Kidney capillary endothelial cell (primary cell): ENCODE measurements around the gene TOB1.

ENCODE experiments used
- DNase-seq: peaks from one replicate; pipeline ENCODE4 v3.0.0-alpha.2; 2018; ENCODE audit warnings: low spot score

The TOB1 gene

GRCh38 chr17:50832267-50832863 is 33.8 kb downstream of the TOB1 start:
- DNase-seq = no peak

- DNase-seq = no peak
Measured at GRCh38 chr17:50831471-50831928, 34.7 kb downstream of the TOB1 start.

- DNase-seq = no peak
Measured at GRCh38 chr17:50830994-50831393, 35.2 kb downstream of the TOB1 start.

GRCh38 chr17:50830352-50830751 is 35.8 kb downstream of the TOB1 start:
- DNase-seq = no peak

DNA sequence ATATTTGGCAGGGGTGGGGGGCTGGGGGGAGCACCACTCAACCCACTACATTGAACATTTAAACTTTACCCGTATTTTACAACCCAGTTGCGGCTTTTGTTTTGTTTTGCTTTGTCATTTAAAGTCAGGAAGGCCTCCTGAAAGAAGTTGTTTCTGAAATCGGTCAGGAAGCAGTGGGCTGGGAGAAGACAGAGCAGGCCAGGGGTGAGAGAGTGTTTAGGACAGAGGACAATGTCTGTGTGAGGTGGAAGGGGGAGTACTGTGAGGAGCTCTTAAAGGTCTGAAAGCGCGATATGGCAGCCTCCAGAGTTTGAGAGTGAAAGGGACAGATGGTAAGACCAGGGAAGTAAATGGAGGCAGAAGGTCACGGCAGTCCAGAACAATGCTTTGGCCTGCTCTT is 36.8 kb downstream of the TOB1 start:
- DNase-seq = no peak

GRCh38 chr17:50828508-50829170 is 37.5 kb downstream of the TOB1 start:
- DNase-seq = no peak

GRCh38 chr17:50825188-50825587 is 41.0 kb downstream of the TOB1 start:
- DNase-seq = no peak

DNA sequence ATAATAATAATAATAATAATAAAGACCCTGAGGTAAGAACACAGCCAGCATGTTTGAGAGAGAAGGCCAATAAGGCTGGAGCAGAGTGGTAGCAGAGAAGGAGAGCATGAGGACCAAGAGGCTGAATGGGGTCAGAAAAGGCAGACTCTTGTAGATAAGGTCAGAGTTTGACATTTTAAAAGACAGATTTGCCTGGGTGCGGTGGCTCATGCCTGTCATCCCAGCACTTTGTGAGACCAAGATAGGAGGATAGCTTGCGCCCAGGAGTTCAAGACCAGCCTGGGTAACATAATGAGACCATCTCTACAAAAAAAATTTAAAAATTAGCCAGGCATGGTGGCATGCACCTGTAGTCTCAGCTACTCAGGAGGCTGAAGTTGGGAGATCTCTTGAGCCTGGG is 41.7 kb downstream of the TOB1 start:
- no peak for DNase-seq

DNA sequence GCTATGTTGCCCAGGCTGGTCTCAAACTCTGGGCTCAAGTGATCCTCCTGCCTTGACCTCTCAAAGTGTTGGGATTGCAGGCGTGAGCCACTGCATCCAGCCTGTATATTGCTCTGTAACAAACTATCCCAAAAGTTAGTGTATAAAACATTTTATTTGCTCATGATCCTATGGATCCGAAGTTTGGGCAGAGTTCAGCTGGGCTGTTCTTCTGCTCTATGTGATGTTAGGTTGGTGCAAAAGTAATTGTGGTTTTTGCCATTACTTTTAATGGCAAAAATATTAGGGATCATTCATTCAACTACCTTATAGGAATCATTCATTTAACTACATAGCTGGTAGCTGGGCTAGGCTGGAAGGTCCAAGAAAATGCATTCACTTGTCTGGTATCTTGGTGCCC is 43.6 kb downstream of the TOB1 start:
- no peak for DNase-seq

GRCh38 chr17:50820651-50821050 is 45.5 kb downstream of the TOB1 start:
- no peak for DNase-seq

DNA sequence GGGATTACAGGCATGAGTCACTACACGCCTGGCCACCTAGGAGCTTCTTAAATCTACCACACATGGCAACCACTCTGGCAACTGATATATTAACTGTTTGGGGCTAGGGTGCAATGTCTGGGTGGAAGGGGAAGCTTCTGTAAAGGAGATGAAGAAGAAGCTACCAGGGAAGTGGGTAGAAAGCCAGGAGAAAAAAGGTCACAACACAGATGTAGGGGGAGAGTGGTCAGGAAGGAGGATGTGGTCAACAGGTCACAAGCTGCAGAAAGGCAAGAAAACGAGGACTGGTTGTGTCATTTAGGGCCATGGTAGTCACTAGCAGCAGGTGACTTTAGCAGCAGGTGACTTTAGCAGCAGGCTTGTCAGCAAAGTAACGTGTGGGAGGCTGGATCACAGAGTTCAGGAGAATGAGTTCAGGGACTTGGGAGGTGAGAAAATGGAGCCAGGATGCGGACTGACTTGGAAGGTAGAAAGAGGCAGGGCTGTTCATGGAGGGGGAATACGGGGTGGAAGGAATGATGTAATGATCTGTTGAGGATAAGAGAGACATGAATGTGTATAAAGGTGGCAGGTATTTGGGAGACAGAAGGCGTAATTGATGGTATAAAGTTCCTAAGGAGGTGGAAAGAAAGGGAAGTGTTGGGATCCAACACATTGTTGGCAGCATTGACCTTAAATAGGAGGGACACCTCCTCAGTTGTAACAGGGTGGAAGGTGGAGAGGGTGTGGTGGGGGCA is 47.1 kb downstream of the TOB1 start:
- no peak for DNase-seq

- no peak for DNase-seq
Measured at GRCh38 chr17:50818261-50818660, 47.9 kb downstream of the TOB1 start.

- no peak for DNase-seq
Measured at GRCh38 chr17:50817838-50818237, 48.3 kb downstream of the TOB1 start.

DNA sequence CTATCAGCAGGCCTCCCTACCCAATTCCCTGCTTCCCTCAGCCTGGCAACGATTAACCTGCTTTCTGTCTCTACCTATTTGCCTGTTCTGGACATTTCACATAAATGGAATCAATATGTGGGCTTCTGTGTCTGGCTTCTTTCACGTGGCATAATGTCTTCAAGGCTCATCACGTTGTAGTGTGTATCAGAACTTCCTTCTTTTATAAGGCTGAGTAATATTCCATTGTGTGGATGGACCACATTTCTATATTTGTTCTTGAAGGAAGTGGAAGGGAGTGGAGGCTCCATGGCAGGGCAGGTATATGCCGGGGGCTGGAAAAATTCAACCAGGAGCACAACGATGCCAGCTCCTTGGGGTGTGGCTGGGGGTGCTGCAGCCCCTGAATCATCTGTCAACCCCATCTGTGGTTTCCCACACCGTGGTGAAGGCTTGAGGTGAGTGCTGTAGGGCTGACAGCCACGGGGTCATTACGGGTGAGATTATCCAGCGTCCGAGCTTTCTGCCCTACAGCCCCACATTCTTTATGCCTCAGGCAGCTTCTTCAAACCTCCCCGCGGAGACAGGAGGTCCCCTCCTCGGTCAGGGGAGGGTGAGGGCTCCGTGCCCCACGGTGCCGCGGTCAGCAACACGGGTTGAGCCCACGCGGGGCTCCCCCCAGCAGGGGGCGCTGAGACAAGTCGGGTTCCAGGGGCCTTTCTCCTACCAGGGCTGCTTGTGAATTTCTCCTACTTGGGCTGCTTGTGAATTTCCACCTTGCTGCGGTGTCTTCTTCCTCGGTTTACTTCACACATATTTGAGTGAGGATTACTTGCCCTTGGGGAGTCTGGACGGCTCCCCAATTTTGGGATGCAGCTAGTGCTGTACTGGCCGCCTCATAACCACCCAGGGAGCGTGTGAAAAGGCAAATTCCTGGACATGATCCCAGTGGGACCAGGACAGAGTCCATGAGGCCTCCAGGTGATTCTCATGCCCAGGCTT is 49.1 kb downstream of the TOB1 start:
- no peak for DNase-seq

GRCh38 chr17:50816271-50816670 is 49.9 kb downstream of the TOB1 start:
- DNase-seq = no peak

DNA sequence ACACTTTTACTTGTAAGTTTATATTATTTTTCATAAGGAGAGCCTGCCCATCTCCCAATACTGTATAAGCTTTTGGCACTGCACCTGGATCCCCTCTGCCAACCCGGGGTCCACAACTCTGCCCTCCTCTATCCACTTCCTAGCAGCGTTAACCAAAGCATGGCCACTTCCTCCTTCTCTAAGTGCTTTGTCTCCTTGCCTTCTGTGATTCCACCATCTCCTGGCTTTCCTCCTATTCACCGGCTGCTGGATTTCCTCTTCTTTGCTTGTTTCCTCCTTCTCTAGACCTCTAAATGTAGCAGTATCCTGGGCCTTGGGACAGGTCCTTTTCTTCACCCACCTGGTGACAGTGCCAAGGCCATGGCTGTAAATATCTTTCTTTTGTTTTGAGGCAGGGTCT is 50.8 kb downstream of the TOB1 start:
- DNase-seq = no peak

DNA sequence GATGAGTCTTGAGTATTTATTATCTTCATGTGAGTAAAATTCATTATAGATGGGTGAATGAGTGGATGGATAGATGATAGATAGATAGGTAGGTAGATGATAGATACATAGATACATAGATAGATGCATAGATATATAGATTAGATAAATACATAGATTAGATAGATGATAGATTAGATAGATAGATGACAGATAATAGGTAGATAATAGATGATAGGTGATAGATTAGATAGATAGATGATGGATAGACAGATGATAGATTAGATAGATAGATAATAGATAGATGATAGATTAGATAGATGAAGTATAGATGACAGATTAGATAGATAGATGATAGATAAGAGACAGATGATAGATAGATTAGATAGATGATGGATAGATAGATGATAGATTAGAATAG is 52.6 kb downstream of the TOB1 start:
- DNase-seq = no peak
